PC-9 (cell line): ENCODE results near the gene AKAP8L.

Experiments
- CTCF ChIP-seq: fragments of 200-600 bp; sonication (generic); conservative IDR thresholded peaks from 2 replicates; pipeline ENCODE4 v1.6.1; 2017; ENCODE audit warnings: mixed run types, antibody characterized with exemption, mild to moderate bottlenecking, moderate library complexity
- EZH2 ChIP-seq: fragments of 200-600 bp; sonication (generic); IDR thresholded peaks from 2 replicates; pipeline ENCODE4 v1.8.0; 2017; ENCODE audit warnings: antibody characterized with exemption, low read depth

- no peak for TF ChIP-seq EZH2
- no peak for TF ChIP-seq CTCF
These were observed 19.8 kb upstream of the AKAP8L start for GRCh38 chr19:15438577-15438976.
